SK-N-SH (cell line): ENCODE results near the gene MAPKAP1.

Source experiments
- FOSL2 ChIP-seq: IDR thresholded peaks from 2 replicates; pipeline ENCODE4 v1.4.0; 2012; ENCODE audit warnings: low read depth, mild to moderate bottlenecking, moderate library complexity, borderline replicate concordance
- MAX ChIP-seq: IDR thresholded peaks from 2 replicates; pipeline ENCODE4 v1.4.0; 2012; ENCODE audit warnings: low read depth
- TAF1 ChIP-seq: IDR thresholded peaks from 2 replicates; pipeline ENCODE4 v1.6.1; 2012; ENCODE audit warnings: low read depth, mild to moderate bottlenecking, low read length, moderate library complexity, borderline replicate concordance
- TF ChIP-seq, protein P1 (sequence below): fragments of 200-600 bp; sonication (generic); IDR thresholded peaks from 2 replicates; pipeline ENCODE4 v1.6.1; 2017; ENCODE audit warnings: antibody characterized with exemption, mild to moderate bottlenecking, moderate library complexity

- TF ChIP-seq, protein P1, sequence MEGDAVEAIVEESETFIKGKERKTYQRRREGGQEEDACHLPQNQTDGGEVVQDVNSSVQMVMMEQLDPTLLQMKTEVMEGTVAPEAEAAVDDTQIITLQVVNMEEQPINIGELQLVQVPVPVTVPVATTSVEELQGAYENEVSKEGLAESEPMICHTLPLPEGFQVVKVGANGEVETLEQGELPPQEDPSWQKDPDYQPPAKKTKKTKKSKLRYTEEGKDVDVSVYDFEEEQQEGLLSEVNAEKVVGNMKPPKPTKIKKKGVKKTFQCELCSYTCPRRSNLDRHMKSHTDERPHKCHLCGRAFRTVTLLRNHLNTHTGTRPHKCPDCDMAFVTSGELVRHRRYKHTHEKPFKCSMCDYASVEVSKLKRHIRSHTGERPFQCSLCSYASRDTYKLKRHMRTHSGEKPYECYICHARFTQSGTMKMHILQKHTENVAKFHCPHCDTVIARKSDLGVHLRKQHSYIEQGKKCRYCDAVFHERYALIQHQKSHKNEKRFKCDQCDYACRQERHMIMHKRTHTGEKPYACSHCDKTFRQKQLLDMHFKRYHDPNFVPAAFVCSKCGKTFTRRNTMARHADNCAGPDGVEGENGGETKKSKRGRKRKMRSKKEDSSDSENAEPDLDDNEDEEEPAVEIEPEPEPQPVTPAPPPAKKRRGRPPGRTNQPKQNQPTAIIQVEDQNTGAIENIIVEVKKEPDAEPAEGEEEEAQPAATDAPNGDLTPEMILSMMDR = no peak
- TF ChIP-seq MAX (no peak), TAF1 (no peak), FOSL2 (no peak)
These were observed 54.8 kb downstream of the MAPKAP1 start for GRCh38 chr9:125652233-125652594.
